ENCODE measurements around the gene PLEKHM1.
"Not testable (repeated sequence)": the region's sequence is repeated elsewhere in the genome, so short reads cannot be mapped to it uniquely, and the experiment has no call there.

The PLEKHM1 gene

GRCh38 chr17:45441526-45442310 is 48.8 kb downstream of the PLEKHM1 start:
- no peak overlapping the region for H3K27ac ChIP-seq (replicated peaks)
- no peak overlapping the region for H3K4me3 ChIP-seq (replicated peaks; ENCODE audit: insufficient read depth, low read length)
- DNase-seq (ENCODE audit: low read depth in 1 of 2, low spot score in 1 of 2): no peak
- TF ChIP-seq SPI1 (IDR thresholded peaks at IDR 0.05; ENCODE audit: borderline replicate concordance, low read depth) (no peak), REST (IDR thresholded peaks at IDR 0.05; ENCODE audit: insufficient replicate concordance, low read depth) (no peak)
- no peaks in the 10 kb centered on the region for H3K27me3 ChIP-seq (ENCODE audit: insufficient read depth, poor library complexity, severe bottlenecking)

GRCh38 chr17:45440839-45441515 is 49.5 kb downstream of the PLEKHM1 start:
- not testable (repeated sequence) for H3K27ac ChIP-seq (replicated peaks); H3K4me3 ChIP-seq (replicated peaks; ENCODE audit: insufficient read depth, low read length); H3K27me3 ChIP-seq (ENCODE audit: insufficient read depth, poor library complexity, severe bottlenecking); DNase-seq (ENCODE audit: low read depth in 1 of 2, low spot score in 1 of 2)

- TF ChIP-seq SPI1 (IDR thresholded peaks at IDR 0.05; ENCODE audit: borderline replicate concordance, low read depth) (no peak), CTCF (IDR thresholded peaks at IDR 0.05; ENCODE audit: insufficient read depth, low read length) (no peak)
- no peak overlapping the region for H3K27ac ChIP-seq (replicated peaks)
- DNase-seq (ENCODE audit: low read depth in 1 of 2, low spot score in 1 of 2): no peak
These were observed 50.3 kb downstream of the PLEKHM1 start for GRCh38 chr17:45440161-45440778.

GRCh38 chr17:45438931-45439610 is 51.5 kb downstream of the PLEKHM1 start:
- DNase-seq (ENCODE audit: low read depth in 1 of 2, low spot score in 1 of 2): no peak
- Histone ChIP-seq H3K27ac (replicated peaks) (no peak overlapping the region), H3K4me3 (replicated peaks; ENCODE audit: insufficient read depth, low read length) (no peak overlapping the region), H3K27me3 (ENCODE audit: insufficient read depth, poor library complexity, severe bottlenecking) (no peaks in the 10 kb centered on the region)
- TF ChIP-seq REST (IDR thresholded peaks at IDR 0.05; ENCODE audit: insufficient replicate concordance, low read depth) (no peak), CTCF (IDR thresholded peaks at IDR 0.05; ENCODE audit: insufficient read depth, low read length) (no peak), SPI1 (IDR thresholded peaks at IDR 0.05; ENCODE audit: borderline replicate concordance, low read depth) (no peak), POLR2AphosphoS5 (IDR thresholded peaks at IDR 0.05; ENCODE audit: low read depth) (no peak)

More at GRCh38 chr17:45440161-45440778, 50.3 kb downstream of the PLEKHM1 start:
- no peaks in the 10 kb centered on the region for H3K27me3 ChIP-seq (ENCODE audit: insufficient read depth, poor library complexity, severe bottlenecking)
- H3K4me3 ChIP-seq (replicated peaks; ENCODE audit: insufficient read depth, low read length): no peak overlapping the region

Measured in HL-60 (cell line).